ENCODE measurements around the gene KDM4C.

The KDM4C gene

DNA sequence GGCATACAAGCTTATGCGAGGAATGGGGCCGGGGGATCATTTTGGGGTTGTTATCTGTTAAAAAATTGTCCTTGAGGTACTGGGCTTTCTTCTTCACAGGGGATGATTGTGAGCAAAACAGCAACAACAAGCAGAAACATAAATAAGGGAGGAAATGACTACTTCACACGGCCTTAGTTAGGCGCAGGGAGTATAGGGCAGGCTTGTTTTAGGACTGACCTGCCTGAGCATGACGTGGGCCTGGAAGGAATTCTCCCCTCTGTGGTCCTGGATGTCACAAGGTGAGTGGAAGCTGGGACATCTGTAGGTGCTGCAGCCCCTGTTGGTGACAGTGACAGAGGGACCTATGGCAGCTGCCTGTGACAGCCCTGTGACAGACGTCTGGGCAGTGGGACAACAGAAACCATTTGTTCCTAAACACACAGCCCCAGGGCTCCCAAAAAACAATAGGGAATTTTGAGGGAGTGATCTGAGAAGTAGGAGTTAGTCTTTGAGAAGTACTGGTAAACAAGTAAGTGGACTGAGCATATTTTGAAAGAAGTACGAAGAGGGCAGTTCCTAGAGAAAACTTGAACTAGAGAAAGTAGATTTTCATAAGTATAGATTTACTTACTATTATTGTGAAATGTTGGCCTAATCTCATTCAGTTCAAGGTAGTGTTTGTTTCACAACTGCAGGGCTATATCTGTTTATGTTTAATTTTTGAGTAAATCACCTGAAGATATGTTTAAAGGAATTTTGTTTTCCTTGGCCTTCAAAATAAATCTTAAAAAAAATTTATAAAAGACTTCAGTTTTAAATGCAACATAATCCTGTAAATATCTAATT lies 113.1 kb downstream of the KDM4C start:
- no peak for DNase-seq

DNA sequence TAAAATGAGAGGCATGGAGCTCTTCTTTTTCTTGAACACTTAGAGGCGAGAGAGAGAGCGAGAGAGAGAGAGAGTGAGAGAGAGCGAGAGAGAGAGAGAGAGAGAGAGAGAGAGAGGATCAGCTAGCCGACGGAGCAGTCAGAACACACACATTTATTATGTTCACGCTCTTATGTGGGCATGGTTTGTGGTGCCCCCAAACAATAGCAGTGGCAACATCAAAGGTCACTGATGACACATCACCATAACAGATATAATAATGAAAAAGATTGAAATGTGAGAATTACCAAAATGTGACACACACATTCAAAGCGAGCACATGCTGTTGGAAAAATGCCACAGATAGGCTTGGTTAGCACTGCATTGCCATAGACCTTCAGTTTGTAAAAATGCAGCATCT lies 116.1 kb downstream of the KDM4C start:
- DNase-seq, result peak; percentile 23

DNA sequence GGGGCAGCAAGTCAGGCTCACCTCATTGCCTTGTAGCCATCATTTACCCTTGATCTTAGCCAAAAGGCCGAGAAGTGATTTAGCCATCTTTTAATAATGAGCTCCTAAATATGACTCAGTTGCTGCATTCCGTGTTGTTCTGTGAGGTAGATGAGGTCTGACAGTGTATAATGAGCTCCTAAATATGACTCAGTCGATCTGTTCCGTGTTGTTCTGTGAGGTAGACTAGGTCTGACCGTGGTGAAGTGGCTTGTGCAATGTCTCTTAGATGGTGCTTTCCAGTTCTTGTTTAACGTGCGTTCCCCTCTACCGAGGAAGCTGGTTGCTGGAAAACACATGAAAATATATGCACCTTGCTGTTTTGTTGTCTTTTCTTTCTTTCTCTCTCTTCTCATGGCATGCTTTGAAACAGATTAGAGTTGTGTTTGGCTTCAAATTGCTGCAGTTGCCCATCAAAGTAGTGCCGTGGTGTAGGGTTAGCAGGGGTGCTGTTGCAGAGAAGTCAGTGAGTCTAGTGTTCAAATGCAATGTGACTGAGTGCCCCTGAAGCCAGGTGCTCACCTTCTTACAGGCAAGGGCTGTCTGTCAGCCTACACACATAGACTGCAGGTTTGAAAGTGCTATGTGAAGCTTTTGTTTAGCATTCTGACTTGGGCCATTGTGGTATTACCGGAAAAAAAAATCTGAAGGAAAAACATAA lies 118.6 kb downstream of the KDM4C start:
- DNase-seq, result no peak

DNA sequence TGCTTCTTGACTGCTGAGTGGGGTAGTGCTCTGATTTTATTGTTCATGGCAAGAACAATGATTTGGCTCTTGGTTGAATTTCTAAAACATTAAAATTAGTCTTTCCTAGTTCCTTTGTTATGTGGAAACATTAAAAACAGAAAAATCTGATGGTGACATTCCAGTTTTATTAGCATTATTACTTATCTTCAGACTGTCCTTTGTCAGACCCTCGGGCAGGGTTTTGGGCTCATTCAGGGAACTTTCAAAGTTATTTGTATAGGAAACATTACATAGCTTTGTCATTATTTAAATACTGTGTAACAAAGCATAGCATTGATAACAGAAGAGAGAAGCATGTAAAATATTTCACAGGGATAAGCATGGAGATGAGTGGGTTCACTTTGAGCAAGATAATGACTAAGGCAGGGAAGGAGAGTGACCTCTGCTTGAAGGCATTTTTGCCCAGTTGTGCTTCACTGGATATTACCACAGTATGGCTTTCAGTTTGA lies 119.9 kb downstream of the KDM4C start:
- no peak for DNase-seq

DNA sequence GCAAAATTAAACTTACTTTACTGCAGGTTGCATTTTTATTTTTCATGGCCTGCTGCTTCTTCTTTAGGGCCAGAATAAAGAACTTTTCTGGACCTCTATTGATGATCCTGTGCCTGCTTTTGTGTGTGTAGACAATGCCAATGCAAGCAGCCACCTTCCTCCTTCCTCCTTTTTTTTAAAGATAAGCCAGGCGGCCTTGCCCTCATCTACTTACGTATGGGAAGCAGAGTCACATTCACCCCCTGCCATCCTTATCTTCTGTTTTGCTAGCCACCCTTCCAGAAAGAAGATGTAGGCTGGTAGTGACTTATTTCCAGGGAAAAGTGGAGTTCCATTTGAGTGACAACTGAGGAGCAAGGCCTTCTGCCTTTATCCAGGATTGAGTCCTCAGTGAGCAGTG lies 122.9 kb downstream of the KDM4C start:
- no peak for DNase-seq

DNA sequence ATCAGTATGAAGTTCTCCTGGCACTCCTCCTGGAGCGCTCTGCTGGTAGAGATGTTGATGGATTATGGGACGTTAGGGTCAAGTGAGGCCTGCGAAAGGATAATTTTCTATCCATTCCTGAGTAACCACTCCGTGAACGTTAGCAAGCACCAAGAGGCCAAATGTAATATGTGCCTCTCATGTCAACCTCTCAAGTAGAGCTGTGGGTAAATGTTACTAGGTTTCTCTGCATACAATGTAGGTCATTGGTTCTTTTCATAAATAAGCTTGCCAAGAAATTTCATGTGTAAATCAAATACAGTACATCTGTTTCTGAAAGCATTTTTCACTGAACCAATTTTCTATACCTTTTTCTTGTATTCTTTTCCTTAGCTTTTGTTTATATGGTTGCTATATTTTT lies 126.3 kb downstream of the KDM4C start:
- DNase-seq, result no peak

DNA sequence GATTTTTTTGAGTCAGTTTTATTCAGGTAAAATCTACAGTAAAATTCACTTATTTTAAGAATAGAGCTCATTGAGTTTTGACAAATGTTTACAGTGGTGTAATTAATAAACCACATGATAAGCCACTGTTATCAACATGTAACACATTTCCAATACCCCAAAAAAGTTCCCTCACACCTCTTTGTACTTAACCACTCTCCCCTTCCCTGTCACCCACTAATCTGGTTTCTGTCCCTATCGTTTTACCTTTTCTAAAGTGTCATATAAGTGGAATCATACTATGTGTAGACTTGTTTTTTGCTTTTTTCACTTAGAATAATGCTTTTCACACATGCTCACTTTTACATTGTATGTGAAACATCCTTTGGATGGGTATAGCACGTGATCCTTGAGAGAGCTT lies 127.2 kb downstream of the KDM4C start:
- no peak for DNase-seq

DNA sequence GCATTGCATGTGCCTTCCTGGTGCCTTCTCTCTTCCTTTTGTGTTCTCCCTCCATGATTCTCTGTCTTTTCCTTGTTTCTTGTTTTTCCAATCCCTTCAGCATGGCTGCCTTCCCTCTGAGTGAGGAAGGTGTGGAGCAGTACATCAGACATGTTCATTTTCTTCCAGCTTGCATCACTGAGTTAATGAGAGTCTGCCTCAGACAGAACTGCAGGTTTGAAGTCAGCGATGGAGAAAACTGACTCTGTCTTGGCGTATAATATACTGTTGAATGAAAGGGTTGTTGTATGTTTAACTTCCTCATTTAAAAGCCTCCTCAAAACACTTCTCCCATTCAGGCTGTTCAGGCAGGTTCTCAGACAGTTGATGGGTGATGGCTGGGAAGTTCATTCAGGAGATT lies 129.3 kb downstream of the KDM4C start:
- no peak for DNase-seq

DNA sequence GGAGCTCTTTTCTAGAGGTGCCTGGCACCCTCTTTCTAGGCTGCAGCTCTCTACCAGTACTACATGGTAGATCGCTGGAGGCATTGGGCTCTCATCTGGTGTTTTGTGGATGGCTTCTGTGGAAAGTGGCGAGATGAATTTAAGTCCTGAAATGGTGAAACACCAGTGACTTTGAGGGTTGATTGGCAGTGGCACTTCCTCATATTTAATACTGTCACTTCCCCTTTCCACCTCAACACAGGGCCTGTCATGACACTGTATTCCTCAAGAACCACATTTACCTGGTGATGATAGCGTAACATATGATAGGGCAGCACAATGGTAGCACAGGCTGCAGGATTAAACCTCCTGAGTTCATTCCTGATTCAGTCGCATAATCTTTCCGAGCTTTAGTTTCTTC lies 132.1 kb downstream of the KDM4C start:
- DNase-seq, result no peak

DNA sequence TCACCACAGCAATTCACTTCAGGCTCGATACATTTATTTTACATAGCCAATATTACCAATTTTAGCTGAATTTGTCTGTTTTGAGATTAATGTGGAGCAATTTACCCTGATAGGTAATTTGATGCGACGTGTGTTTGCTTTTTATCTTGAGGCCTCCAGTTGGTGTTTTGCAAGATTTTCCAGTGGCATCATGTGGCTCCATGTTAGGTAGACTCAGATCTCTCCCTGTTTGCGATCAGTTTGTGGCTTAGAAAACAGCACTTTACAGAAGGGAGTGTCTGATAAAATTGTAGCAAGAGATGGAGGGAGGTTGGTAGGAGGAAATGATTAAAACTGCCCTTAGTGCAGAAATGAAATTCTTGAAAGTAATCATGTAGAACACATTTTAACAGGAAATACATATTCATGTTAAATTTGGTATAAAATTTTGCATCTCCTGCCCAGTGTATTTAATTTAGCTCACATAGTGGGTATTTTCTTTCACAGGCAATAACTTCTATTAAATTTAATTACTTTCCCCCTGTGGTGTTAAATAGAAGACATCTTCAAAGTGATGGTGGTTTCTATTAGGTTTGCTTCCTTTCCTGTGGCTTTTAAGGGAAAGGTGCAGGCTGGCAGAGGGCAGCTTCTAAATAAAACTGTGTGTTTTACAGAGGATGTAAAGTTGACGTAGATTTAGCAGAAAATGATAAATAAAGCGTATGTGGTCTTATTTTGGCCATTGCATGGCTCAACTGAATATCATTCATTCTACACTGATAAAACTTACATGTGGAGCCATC lies 135.8 kb downstream of the KDM4C start:
- DNase-seq, result no peak

DNA sequence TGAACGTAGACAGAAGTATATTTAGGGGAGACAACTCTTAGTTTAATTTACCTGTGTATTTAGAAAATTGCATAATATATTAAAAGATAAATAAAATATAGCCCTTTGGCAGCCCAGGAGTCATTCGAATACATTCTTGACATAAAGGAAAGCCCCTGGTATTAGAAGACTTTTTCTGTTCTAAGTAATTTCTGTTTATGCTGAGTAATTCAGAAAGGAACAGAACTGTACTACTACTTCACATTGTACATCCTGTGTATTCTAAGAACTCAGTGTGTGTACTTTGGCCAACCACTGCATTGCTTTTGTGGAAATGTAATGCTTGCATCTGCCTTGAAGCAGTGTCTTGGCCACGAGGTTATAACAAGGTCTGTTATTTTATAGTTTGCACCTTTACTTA lies 136.4 kb downstream of the KDM4C start:
- DNase-seq, result no peak

DNA sequence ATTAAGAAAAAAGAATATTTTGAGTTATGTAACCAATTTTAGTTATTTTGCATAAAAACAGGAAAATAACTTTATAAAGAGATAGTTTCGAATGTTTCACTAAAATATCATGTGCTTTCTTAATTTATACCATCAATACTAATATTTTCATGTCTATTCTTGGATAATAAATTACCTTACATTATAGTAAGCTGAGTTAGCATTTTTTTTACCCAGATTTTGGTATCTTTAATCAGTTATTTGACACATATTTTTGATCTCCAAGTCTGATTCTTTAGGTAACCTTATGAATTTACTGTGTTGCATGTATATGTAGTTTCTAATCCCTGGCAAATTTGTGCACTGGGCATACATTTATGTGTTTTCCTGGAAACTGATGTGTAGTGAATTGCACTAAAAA lies 138.0 kb downstream of the KDM4C start:
- DNase-seq, result no peak

DNA sequence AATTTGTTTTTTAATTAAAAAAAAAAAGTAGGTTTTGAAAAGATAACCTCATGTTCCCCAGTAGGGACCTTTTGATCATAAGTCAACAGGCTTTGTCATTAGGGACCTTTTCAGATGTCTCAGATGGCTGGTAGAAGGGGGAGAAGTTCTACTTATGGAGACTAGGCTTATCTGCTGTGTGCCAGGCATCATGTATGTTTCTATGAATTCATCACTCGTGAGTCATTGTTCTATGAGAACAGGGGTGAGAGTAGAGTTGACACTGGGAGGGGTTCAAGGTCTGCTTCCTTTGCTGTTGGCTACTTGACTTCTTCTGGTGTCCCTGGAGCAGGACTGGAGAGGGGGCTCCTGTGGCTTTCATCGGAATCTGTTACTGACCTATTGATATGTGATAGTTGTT lies 138.8 kb downstream of the KDM4C start:
- DNase-seq, result no peak

DNA sequence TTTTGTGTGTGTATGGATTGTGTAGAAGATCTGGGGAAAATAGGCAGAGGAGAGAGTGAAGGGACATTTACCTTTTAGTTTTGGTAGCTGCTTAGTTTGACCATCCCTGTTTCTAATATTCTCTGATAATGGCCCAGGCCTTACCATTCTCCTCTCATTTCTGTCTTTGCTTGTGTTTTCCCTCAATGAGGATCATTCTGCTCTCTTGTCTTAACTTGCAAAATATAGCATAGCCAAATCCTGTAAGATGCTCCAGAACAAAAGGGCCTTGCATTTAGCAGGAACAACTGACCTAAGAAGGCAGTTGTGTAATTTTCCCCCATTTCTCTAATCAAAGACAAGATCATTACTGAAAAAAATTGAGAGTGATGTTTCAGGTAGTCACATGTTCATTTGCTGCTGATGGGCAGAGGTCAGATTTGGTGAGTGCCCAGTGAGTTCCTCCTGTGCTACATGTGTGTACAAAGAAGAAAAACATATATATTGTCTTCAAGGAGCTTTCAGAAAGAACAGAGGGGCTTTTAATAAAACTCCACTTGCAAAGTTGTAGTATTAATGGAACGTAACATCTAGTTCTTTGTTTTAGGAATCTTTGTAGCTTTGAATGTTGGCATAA lies 139.5 kb downstream of the KDM4C start:
- DNase-seq, result no peak

DNA sequence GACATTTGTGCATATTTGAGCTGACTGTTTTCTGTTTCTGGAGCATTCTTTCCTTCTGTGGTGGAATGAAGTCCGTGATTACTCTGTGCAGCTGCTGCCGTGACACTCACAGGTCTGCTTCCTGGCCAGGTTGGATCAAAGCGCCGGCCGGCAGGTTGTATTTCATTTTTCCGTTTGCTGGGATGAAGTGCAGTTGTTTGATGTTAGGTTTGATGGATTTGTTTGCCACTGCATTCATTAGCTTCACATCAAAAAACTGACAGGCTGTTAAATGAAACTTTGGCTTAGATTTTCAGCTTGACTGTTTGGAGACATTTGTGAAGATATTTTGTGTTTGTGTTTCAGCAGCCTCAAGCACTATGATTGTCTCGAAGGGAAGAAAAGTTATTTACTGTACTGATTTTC lies 140.1 kb downstream of the KDM4C start:
- no peak for DNase-seq

DNA sequence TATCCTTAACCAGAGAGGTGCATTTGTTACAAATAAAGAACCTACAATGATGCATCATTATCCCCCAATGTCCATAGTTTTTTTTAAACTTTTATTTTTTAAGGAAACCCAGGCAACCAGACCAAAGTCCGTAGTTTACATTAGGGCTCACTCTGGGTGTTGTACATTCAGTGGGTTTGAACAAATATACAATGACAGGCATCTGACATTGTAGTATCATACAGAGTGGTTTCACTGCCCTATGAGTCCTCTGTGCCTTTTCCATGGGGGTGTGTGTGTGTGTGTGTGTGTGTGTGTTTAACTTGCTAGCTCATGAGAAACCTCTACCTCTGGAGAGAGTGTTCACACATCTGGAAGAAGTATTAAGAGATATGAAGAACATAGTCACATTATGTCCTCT lies 141.5 kb downstream of the KDM4C start:
- DNase-seq, result no peak

DNA sequence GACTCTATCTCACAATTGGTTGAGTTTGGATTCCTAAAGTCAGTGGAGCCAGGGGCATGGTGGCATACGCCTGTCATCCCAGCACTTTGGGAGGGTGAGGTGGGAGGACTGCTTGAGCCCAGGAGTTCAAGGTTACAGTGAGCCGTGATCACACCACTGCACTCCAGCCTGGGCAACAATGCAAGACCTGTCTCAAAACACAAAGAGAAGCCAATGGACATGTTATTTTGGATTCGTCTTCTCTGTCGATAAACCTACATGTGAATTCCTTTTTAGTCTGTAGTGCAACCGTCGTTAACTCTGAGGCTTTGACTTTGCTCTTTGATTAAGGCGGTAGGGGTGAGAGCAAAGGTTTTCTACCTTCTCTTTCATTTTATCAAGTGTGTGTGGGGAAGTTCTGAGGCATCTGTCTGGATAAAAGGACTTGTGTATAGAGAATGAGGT lies 142.7 kb downstream of the KDM4C start:
- no peak for DNase-seq

DNA sequence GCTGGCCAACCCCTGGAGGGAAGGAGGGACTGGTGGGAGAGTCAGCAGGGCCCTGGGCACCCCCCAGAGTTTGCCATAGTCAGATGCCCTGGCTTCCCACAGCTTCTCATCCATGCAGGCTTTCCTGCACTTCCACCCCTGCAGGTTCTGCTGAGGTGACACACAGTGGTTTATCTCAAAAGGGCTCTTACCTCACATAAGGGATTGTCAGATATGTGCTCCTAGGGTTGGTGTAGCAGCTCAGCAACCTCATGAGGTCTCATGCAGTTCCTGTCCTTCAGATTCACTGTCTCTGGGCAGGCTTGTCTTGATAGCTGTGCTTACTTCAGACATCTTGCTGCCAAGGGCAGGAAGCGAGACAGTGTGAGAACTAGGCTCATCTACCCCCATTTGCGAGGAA lies 143.4 kb downstream of the KDM4C start:
- no peak for DNase-seq

DNA sequence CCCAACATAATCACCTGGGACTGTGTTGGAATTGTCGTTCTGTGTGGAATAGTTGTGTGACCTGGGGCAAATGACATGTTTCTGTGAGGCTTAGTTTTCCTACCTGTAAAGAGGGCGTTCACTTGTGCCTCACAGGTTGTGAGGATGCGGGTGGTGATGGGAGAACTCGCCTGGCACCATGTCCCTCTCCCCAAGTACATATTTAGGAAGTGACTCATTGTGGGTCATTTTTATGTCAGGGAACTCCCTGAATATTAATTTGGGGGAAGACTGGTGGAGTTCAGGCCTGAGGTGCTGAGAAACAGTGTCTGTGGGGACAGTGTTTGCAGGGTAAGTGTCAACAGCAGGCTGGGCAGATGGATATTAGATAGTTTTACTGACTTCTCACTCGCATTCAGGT lies 144.7 kb downstream of the KDM4C start:
- no peak for DNase-seq

DNA sequence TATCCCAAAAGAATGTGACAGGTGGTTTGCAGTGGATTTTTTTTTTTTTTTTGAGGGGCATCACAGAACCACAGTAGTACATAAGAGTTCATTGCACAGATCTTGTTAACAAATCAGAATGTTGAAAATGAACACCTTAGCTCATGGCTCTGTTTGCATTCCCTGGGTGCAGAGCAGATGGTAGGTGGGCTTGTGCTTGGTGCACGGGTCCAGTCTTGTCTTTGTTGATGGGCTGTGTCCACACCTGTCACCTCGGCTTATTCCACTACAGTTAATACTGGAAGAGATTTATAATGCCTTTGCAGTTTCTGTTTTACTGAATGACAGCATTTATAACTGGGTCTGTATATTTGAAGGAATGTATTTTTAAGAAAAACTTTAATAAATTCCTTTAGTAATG lies 146.6 kb downstream of the KDM4C start:
- no peak for DNase-seq

DNA sequence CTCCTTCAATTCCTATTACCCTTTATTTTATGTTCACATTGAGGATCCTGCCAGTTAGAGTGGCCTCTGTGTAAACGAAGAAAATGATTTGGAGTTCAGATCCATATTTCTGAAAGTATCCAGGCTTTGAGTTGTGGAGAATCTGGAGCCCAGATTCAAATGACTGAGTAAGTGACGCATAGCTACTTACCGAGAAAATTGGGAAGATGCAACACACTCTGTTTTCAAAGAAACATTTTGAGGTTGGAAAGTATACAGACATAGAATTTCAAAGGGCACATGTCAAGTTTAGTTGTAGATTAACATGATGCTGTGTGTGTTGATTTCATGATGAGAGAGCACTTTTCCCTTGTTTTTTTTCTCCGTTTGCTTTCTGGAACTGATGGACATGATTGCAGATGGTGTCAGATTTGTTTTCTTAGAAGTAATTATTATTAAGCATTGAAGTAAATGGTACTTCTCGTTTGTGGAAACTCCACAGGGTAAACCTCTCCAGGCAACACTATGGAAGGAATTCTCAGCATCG lies 148.1 kb downstream of the KDM4C start:
- DNase-seq, result no peak

DNA sequence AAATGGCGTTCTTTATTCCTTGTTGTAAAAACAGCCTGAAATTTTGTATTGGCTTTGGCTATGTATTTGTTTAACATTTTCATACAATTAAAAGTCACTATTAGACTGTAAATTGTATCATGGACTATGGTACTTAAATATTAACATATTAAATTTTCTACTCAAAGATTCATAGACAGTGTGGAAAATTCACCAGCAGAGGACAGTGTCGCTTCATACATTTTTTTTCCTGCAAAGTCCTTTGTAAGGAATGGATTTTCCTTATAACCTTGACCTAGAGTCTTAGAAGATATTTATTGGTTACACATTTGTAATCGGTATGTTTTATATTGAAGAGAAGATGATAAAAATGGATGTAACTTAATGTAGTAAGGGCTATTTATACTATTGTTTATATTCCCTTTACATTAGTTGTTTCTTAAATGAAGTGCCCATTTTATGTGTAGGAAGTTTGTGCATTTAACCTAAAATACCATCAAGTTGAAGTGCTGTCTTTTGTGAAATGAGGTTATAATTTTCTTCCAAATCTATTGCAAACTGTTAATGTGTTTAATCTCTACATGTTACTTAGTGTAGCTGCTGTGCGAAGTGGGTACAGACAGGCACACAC lies 150.1 kb downstream of the KDM4C start:
- DNase-seq, result no peak

Measured in activated gamma-delta T cell treated with Interleukin-2 at 50 U/mL for 16 hours (primary cell).